H9 (cell line): ENCODE data around the gene MAGEB17. TPM values are rescaled to one million over a fixed set of nuclear protein-coding genes. Genes with fewer than 3 reads are reported as not detected.

ENCODE experiments used
- DNase-seq: peaks from one replicate; pipeline ENCODE4 v3.0.0-alpha.2; 2017
- H2AFZ ChIP-seq: one replicate; pipeline ENCODE4 v1.6.1; 2013; ENCODE audit warnings: mild to moderate bottlenecking, low read length, control low read depth, moderate library complexity
- H2AK5ac ChIP-seq: 2 replicates; pipeline ENCODE4 v1.6.1; 2013; ENCODE audit warnings: low read length, control low read depth, mixed read lengths; ENCODE audit not compliant: insufficient read length
- H2BK120ac ChIP-seq: one replicate; pipeline ENCODE4 v1.6.1; 2013; ENCODE audit warnings: low read depth, mild to moderate bottlenecking, low read length, control low read depth, inconsistent platforms; ENCODE audit not compliant: poor library complexity, severe bottlenecking
- H2BK12ac ChIP-seq: 2 replicates; pipeline ENCODE4 v1.6.1; 2013; ENCODE audit warnings: low read length, control low read depth, mixed read lengths, low read depth; ENCODE audit not compliant: insufficient read length
- H2BK15ac ChIP-seq: 2 replicates; pipeline ENCODE4 v1.6.1; 2013; ENCODE audit warnings: low read depth, low read length, control low read depth
- H2BK20ac ChIP-seq: one replicate; pipeline ENCODE4 v1.6.1; 2013; ENCODE audit warnings: low read depth, mild to moderate bottlenecking, low read length, control low read depth, inconsistent platforms; ENCODE audit not compliant: poor library complexity, severe bottlenecking
- H2BK5ac ChIP-seq: 2 replicates; pipeline ENCODE4 v1.6.1; 2013; ENCODE audit warnings: low read length, control low read depth, mixed read lengths; ENCODE audit not compliant: insufficient read length
- H3K14ac ChIP-seq: 2 replicates; pipeline ENCODE4 v1.6.1; 2013; ENCODE audit warnings: low read length, control low read depth; ENCODE audit not compliant: insufficient read depth
- H3K18ac ChIP-seq: 2 replicates; pipeline ENCODE4 v1.6.1; 2013; ENCODE audit warnings: low read depth, mild to moderate bottlenecking, mixed read lengths, low read length, control low read depth; ENCODE audit not compliant: insufficient read length
- H3K23ac ChIP-seq: 2 replicates; pipeline ENCODE4 v1.6.1; 2013; ENCODE audit warnings: low read length, control low read depth, mixed read lengths, low read depth; ENCODE audit not compliant: insufficient read length
- H3K23me2 ChIP-seq: 2 replicates; pipeline ENCODE4 v1.6.1; 2013; ENCODE audit warnings: low read depth, mild to moderate bottlenecking, mixed read lengths, low read length, control low read depth; ENCODE audit not compliant: insufficient read length, poor library complexity, severe bottlenecking
- H3K27ac ChIP-seq: 2 replicates; pipeline ENCODE4 v1.5.1; 2013; ENCODE audit warnings: low read length, control low read depth, mixed read lengths, low read depth; ENCODE audit not compliant: insufficient read length
- H3K27me3 ChIP-seq: 2 replicates; pipeline ENCODE4 v1.6.1; 2013; ENCODE audit warnings: low read length, control low read depth, inconsistent platforms; ENCODE audit not compliant: insufficient read depth
- H3K4ac ChIP-seq: 2 replicates; pipeline ENCODE4 v1.6.1; 2013; ENCODE audit warnings: low read depth, mild to moderate bottlenecking, control low read depth, inconsistent platforms, low read length, moderate library complexity
- H3K4me1 ChIP-seq: 2 replicates; pipeline ENCODE4 v1.6.1; 2013; ENCODE audit warnings: low read length, control low read depth, inconsistent platforms; ENCODE audit not compliant: insufficient read depth
- H3K4me2 ChIP-seq: 2 replicates; pipeline ENCODE4 v1.6.1; 2013; ENCODE audit warnings: low read length, control low read depth, mixed read lengths; ENCODE audit not compliant: insufficient read length, insufficient read depth
- H3K56ac ChIP-seq: 2 replicates; pipeline ENCODE4 v1.6.1; 2013; ENCODE audit warnings: low read depth, mild to moderate bottlenecking, mixed read lengths, low read length, control low read depth; ENCODE audit not compliant: insufficient read length
- H3K79me1 ChIP-seq: 2 replicates; pipeline ENCODE4 v1.6.1; 2013; ENCODE audit warnings: low read depth, mild to moderate bottlenecking, moderate library complexity, low read length, control low read depth, inconsistent platforms; ENCODE audit not compliant: insufficient read depth, poor library complexity, severe bottlenecking
- H3K79me2 ChIP-seq: 2 replicates; pipeline ENCODE4 v1.6.1; 2013; ENCODE audit warnings: low read length, control low read depth, inconsistent platforms; ENCODE audit not compliant: insufficient read depth
- H3K9ac ChIP-seq: 2 replicates; pipeline ENCODE4 v1.6.1; 2013; ENCODE audit warnings: low read length, control low read depth, mixed read lengths; ENCODE audit not compliant: insufficient read length; ENCODE audit errors: extremely low read depth
- H3K9me3 ChIP-seq: one replicate; pipeline ENCODE4 v1.6.1; 2013; ENCODE audit warnings: low read depth, low read length, inconsistent platforms; ENCODE audit not compliant: control insufficient read depth
- H3T11ph ChIP-seq: one replicate; pipeline ENCODE4 v1.6.1; 2013; ENCODE audit warnings: mild to moderate bottlenecking, low read length, control low read depth, inconsistent platforms
- H4K20me1 ChIP-seq: one replicate; pipeline ENCODE4 v1.6.1; 2013; ENCODE audit not compliant: control insufficient read depth, insufficient read length, insufficient read depth
- H4K5ac ChIP-seq: 2 replicates; pipeline ENCODE4 v1.6.1; 2013; ENCODE audit warnings: low read depth, mild to moderate bottlenecking, mixed read lengths, low read length, control low read depth; ENCODE audit not compliant: insufficient read length
- H4K8ac ChIP-seq: replicated peaks from 2 replicates; pipeline ENCODE4 v1.6.1; 2013; ENCODE audit warnings: low read length, control low read depth, mixed read lengths, low read depth; ENCODE audit not compliant: insufficient read length
- H4K91ac ChIP-seq: 2 replicates; pipeline ENCODE4 v1.6.1; 2013; ENCODE audit warnings: low read depth, mild to moderate bottlenecking, moderate library complexity, mixed read lengths, low read length, control low read depth; ENCODE audit not compliant: insufficient read length
- H3K27ac Mint-ChIP-seq, 3 experiments: 2 replicates in 2 of 3; 3 replicates in 1 of 3; pipeline ENCODE4 v1.8.0; 2020 to 2021; ENCODE audit warnings: mixed read lengths in 3 of 3, mild to moderate bottlenecking in 1 of 3, moderate library complexity in 1 of 3
- H3K27me3 Mint-ChIP-seq: 2 replicates; pipeline ENCODE4 v1.8.0; 2021; ENCODE audit warnings: low read depth, mild to moderate bottlenecking, moderate library complexity, mixed read lengths
- H3K36me3 Mint-ChIP-seq, 3 experiments: 2 replicates in 2 of 3; 3 replicates in 1 of 3; pipeline ENCODE4 v1.8.0; 2020 to 2021; ENCODE audit warnings: low read depth in 3 of 3, mixed read lengths in 3 of 3; ENCODE audit not compliant: insufficient read depth in 1 of 3
- H3K4me1 Mint-ChIP-seq, 2 experiments: 2 replicates each; pipeline ENCODE4 v1.8.0; 2020; ENCODE audit warnings: mixed read lengths in 2 of 2
- H3K4me3 Mint-ChIP-seq, 2 experiments: 2 replicates in 1 of 2; 3 replicates in 1 of 2; pipeline ENCODE4 v1.8.0; 2020 to 2021; ENCODE audit warnings: mild to moderate bottlenecking in 2 of 2, mixed read lengths in 2 of 2, moderate library complexity in 1 of 2
- H3K9me3 Mint-ChIP-seq, 2 experiments: 2 replicates in 1 of 2; 3 replicates in 1 of 2; pipeline ENCODE4 v1.8.0; 2020; ENCODE audit warnings: mild to moderate bottlenecking in 2 of 2, mixed read lengths in 2 of 2, moderate library complexity in 1 of 2
- CTCF ChIP-seq: fragments of 200-600 bp; sonication (generic); conservative IDR thresholded peaks from 3 replicates; pipeline ENCODE4 v1.8.0; 2021; ENCODE audit warnings: antibody characterized with exemption, mild to moderate bottlenecking
- WGBS: extraction: QIAGEN DNeasy Blood & Tissue Kit; methylation state at CpG from one replicate; pipeline ENCODE4 v1.1.7; 2013; ENCODE audit warnings: missing lambda C conversion rate, low lambda C conversion rate, mixed read lengths; ENCODE audit not compliant: insufficient read length; ENCODE audit errors: extremely low coverage; 5-methylcytosine and 5-hydroxymethylcytosine counted together
- total RNA-seq: library from RNA; stranded (reverse); gene quantifications from 2 replicates; pipeline ENCODE4 v1.2.1, GENCODE V29; 2021

Gene MAGEB17
- total RNA-seq, 1 experiment from 2014 or later = 0.74 TPM

- no peak for DNase-seq
- H3K23ac ChIP-seq = no peak overlapping the region
- TF ChIP-seq CTCF = no peak
- H3K79me1 ChIP-seq = peaks cover 6% of the 10 kb centered on the region
- no peak overlapping the region for H3K4ac ChIP-seq
- H4K20me1 ChIP-seq = no peaks in the 10 kb centered on the region
- no peaks in the 10 kb centered on the region for H3K27me3 ChIP-seq
- no peak overlapping the region for H3K56ac ChIP-seq
- H2BK120ac ChIP-seq = no peak overlapping the region
- Mint-ChIP-seq H3K27me3 (no peaks in the 10 kb centered on the region), H3K27ac (peak overlapping the region in 1 of 3 experiments; percentile 25; a peak in 1 of 7 replicates), H3K36me3 (peaks cover 21 to 42% (median 27%) of the 10 kb centered on the region in 3 experiments), H3K4me1 (peaks cover 6 to 8% of the 10 kb centered on the region in 2 experiments), H3K4me3 (no peak overlapping the region), H3K9me3 (peaks cover 8% of the 10 kb centered on the region in 2 experiments; a peak in 4 of 5 replicates)
- no peak overlapping the region for H3K27ac ChIP-seq
- WGBS = no CpG with 5 or more reads among the region's 4 CpGs
- H2AK5ac ChIP-seq = no peak overlapping the region
- H3K9ac ChIP-seq = no peak overlapping the region
- H2BK5ac ChIP-seq = no peak overlapping the region
- no peak overlapping the region for H2AFZ ChIP-seq
- no peaks in the 10 kb centered on the region for H3K9me3 ChIP-seq
- no peak overlapping the region for H3K18ac ChIP-seq
- no peak overlapping the region for H2BK15ac ChIP-seq
- H2BK12ac ChIP-seq = no peak overlapping the region
- H3K14ac ChIP-seq = no peak overlapping the region
- H4K8ac ChIP-seq = no peak overlapping the region
- H2BK20ac ChIP-seq = no peak overlapping the region
- H4K5ac ChIP-seq = no peak overlapping the region
- H3K4me1 ChIP-seq = peaks cover 11% of the 10 kb centered on the region; the same call in 1 of the 2 replicates
- no peak overlapping the region for H4K91ac ChIP-seq
- no peak overlapping the region for H3T11ph ChIP-seq
- no peaks in the 10 kb centered on the region for H3K23me2 ChIP-seq
- peaks cover 67% of the 10 kb centered on the region for H3K79me2 ChIP-seq
- H3K4me2 ChIP-seq = no peak overlapping the region
These were observed 26.8 kb upstream of the MAGEB17 start for GRCh38 chrX:16140448-16140847.
